BE2C (cell line): ENCODE data around the gene FICD.
"Not testable (repeated sequence)": the region's sequence is repeated elsewhere in the genome, so short reads cannot be mapped to it uniquely, and the experiment has no call there.

ENCODE experiments used
- DNase-seq: peaks from one replicate; pipeline ENCODE4 v3.0.0-alpha.2; 2020
- H3K27me3 ChIP-seq: fragments of 250-450 bp; sonication (Bioruptor Pico); 2 replicates; pipeline ENCODE4 v1.5.1; 2020; ENCODE audit warnings: mild to moderate bottlenecking
- H3K36me3 ChIP-seq: fragments of 250-450 bp; sonication (Bioruptor Pico); 2 replicates; pipeline ENCODE4 v1.5.1; 2020; ENCODE audit warnings: mild to moderate bottlenecking
- H3K4me1 ChIP-seq: fragments of 250-450 bp; sonication (Bioruptor Pico); 2 replicates; pipeline ENCODE4 v1.5.1; 2020
- H3K4me3 ChIP-seq: 2 replicates; pipeline ENCODE4 v1.5.1; 2011; ENCODE audit warnings: low read depth, low read length
- H3K9me3 ChIP-seq: fragments of 250-450 bp; sonication (Bioruptor Pico); 2 replicates; pipeline ENCODE4 v1.5.1; 2020
- TF ChIP-seq, protein P1 (sequence below): IDR thresholded peaks from 2 replicates; pipeline ENCODE4 v1.5.1; 2012; ENCODE audit warnings: mild to moderate bottlenecking, low read depth, low read length

The FICD gene

DNA sequence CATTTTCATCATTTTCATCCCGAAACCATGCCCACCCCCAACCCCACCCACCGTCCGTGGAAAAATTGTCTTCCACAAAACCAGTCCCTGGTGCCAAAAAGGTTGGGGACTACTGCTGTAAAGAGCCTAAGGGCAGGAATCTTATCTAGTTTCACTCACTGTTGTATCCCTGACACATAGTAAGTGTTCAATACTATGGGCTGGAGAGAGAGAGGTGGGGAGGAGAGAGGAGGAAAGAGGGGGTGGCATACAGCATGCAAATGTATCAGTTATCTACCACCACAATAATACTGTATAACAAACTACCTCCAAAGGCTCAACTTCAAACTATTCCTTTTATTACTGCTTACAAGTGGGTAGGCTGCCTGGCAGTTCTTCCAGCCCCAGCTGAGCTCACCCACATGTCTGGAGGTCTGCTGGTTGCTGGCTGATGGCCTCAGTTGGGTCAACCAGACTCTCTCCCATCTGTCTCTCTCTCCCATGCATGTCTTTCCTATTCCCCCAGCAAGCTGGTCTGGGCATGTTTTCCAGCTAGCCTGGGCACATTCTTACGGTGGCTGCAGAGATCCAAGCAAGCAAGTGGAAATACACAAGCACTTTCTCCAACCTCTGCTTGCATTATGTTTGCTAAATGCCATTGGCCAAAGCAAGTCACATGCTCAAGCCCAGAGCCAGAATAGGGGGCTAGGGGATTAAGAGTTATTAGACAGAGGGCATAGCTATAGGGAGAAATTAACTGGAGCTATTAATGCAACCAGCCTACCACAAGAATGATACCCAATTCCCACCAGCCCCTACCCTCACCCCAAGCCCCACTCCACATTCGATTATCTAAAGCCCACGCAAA is 31.6 kb upstream of the FICD start:
- Histone ChIP-seq H3K9me3 (no peaks in the 10 kb centered on the region), H3K27me3 (no peaks in the 10 kb centered on the region), H3K4me1 (peaks cover 2% of the 10 kb centered on the region; the same call in 1 of the 2 replicates), H3K4me3 (no peak overlapping the region), H3K36me3 (no peaks in the 10 kb centered on the region)
- TF ChIP-seq, protein P1, sequence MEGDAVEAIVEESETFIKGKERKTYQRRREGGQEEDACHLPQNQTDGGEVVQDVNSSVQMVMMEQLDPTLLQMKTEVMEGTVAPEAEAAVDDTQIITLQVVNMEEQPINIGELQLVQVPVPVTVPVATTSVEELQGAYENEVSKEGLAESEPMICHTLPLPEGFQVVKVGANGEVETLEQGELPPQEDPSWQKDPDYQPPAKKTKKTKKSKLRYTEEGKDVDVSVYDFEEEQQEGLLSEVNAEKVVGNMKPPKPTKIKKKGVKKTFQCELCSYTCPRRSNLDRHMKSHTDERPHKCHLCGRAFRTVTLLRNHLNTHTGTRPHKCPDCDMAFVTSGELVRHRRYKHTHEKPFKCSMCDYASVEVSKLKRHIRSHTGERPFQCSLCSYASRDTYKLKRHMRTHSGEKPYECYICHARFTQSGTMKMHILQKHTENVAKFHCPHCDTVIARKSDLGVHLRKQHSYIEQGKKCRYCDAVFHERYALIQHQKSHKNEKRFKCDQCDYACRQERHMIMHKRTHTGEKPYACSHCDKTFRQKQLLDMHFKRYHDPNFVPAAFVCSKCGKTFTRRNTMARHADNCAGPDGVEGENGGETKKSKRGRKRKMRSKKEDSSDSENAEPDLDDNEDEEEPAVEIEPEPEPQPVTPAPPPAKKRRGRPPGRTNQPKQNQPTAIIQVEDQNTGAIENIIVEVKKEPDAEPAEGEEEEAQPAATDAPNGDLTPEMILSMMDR, result no peak
- DNase-seq, result no peak

DNA sequence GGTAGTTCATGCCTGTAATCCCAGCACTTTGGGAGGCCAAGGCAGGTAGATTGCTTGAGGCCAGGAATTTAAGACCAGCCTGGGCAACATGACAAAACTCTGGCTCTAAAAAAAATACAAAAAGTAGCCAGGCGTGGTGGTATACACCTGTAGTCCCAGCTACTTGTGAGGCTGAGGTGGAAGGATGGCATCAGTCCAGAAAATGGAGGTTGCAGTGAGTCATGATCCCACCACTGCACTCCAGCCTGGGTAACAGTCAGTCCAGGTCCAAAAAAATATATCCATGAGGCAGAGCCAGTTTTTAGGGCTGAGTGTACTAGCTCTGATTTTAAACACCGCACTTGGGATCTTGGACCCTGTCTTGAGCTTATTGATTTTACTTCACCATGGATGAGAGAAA is 30.6 kb upstream of the FICD start:
- H3K9me3 ChIP-seq, result no peaks in the 10 kb centered on the region

DNA sequence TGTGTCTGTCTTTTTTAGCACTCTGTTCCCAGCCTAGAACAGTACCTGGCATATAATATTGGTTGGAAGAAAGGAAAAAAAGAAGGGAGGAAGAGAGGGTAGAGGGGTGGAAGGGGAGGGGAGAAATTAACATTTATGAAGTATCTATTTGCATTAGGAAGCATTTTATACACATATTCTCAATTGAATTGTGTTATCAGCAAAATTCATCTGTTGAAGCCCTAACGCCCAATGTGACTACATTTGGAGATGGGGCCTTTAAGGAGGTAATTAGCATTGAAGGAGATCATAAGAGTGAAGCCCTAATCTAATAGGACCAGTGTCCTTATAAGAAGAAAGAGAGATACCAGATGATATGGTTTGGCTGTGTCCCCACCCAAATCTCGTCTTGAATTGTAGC is 30.2 kb upstream of the FICD start:
- Histone ChIP-seq H3K36me3 (no peaks in the 10 kb centered on the region), H3K4me1 (peaks cover 2% of the 10 kb centered on the region; the same call in 1 of the 2 replicates), H3K27me3 (no peaks in the 10 kb centered on the region), H3K9me3 (no peaks in the 10 kb centered on the region), H3K4me3 (no peak overlapping the region)
- no peak for DNase-seq
- TF ChIP-seq, protein P1, result no peak

More for the DNA sequence above, 30.6 kb upstream of the FICD start:
- Histone ChIP-seq H3K4me1 (peaks cover 2% of the 10 kb centered on the region; the same call in 1 of the 2 replicates), H3K27me3 (no peaks in the 10 kb centered on the region), H3K36me3 (no peaks in the 10 kb centered on the region), H3K4me3 (no peak overlapping the region)
- DNase-seq, result no peak
- TF ChIP-seq, protein P1, result no peak

DNA sequence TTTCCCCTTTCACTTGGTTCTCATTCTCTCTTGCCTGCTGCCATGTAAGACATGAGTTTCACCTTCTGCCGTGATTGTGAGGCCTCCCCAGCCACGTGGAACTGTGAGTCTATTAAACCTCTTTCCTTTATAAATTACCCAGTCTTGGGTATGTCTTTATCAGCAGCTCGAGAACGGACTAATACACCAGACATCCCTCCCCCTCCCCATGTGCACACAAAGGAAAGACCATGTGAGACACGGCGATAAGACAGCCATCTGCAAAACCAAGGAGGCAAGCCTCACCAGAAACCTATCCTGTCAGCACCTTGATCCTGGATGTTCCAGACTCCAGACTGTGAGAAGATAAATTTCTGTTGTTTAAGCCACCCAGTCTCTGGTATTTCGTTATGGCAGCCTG is 29.7 kb upstream of the FICD start:
- not testable (repeated sequence) for H3K4me3 ChIP-seq, H3K36me3 ChIP-seq, H3K27me3 ChIP-seq, H3K4me1 ChIP-seq, H3K9me3 ChIP-seq, DNase-seq

DNA sequence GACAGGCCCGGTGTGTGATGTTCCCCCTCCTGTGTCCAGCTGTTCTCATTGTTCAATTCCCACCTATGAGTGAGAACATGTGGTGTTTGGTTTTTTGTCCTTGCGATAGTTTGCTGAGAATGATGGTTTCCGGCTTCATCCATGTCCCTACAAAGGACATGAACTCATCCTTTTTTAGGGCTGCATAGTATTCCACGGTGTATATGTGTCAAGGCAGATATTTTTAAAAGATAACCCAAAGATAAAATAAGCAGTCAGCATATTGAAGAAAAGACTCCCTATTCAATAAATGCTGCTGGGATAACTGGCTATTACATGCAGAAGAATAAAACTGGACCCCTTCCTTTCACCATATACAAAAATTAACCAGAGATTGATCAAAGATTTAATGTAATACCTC is 28.0 kb upstream of the FICD start:
- H3K4me1 ChIP-seq, H3K36me3 ChIP-seq, H3K27me3 ChIP-seq, H3K4me3 ChIP-seq, DNase-seq, H3K9me3 ChIP-seq: not testable (repeated sequence)

DNA sequence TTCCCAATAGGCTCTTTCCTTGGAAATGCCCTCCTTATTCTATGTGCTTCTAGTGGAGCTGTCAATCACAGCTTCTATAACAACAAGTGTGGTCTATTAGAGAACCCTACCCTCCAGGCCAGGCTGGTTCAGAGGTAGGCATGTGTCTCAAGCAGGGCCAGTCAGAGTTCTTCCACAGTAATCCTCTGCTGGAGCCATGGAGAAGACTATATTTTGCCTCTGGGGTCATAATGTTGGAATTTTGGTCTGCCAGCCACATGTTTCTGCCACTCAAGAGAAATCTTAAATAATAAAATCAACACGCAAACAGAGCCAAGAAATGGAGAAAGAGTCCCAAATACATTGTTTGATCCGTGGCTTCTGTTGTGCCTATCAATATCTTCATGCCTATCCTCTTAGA is 23.8 kb upstream of the FICD start:
- H3K27me3 ChIP-seq, result peaks cover 12% of the 10 kb centered on the region
- H3K4me3 ChIP-seq, result no peak overlapping the region
- no peaks in the 10 kb centered on the region for H3K4me1 ChIP-seq
- no peak for DNase-seq
- no peaks in the 10 kb centered on the region for H3K9me3 ChIP-seq
- TF ChIP-seq, protein P1, result no peak
- no peaks in the 10 kb centered on the region for H3K36me3 ChIP-seq

DNA sequence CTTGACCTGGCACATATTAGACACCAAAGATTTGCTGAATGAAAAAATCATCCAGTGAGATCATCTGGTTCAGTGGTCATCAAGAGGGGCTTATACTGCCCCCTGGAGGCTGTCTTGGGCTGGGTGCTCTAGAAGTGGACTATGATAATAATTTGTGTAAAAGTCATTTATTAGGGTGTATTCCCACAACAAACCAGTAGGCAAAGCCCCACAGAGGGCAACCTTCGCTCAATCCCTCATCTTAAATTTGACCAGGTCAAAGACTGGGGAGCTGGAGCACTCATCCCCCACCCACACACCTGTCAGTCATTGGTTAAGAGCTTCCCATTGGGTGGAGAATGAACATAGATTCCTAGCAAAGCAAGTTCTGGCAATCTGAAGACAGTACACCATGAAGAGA is 20.0 kb upstream of the FICD start:
- Histone ChIP-seq H3K9me3 (no peaks in the 10 kb centered on the region), H3K4me1 (no peaks in the 10 kb centered on the region), H3K4me3 (no peak overlapping the region), H3K36me3 (no peaks in the 10 kb centered on the region), H3K27me3 (peaks cover 21% of the 10 kb centered on the region)
- TF ChIP-seq, protein P1, result peak; percentile 84
- peak; percentile 72 for DNase-seq
